SJSA1 (cell line): ENCODE results near the gene EDIL3. TPM values are rescaled to one million over a fixed set of nuclear protein-coding genes. Genes with fewer than 3 reads are reported as not detected.
"Not testable (repeated sequence)": the region's sequence is repeated elsewhere in the genome, so short reads cannot be mapped to it uniquely, and the experiment has no call there.

ENCODE experiments used
- DNase-seq, 2 experiments: peaks; one replicate each; pipeline ENCODE4 v3.0.0-alpha.2; 2015 to 2020; ENCODE audit warnings: low spot score in 2 of 2, low read depth in 1 of 2
- H3K27ac ChIP-seq: fragments of 250-450 bp; sonication (Bioruptor Pico); 2 replicates; pipeline ENCODE4 v1.5.1; 2020; ENCODE audit warnings: mild to moderate bottlenecking, moderate library complexity
- H3K27me3 ChIP-seq: fragments of 250-450 bp; sonication (Bioruptor Pico); replicated peaks from 2 replicates; pipeline ENCODE4 v1.5.1; 2020; ENCODE audit warnings: mild to moderate bottlenecking, moderate library complexity
- H3K36me3 ChIP-seq: fragments of 250-450 bp; sonication (Bioruptor Pico); 2 replicates; pipeline ENCODE4 v1.5.1; 2020; ENCODE audit warnings: mild to moderate bottlenecking
- H3K4me1 ChIP-seq: fragments of 250-450 bp; sonication (Bioruptor Pico); replicated peaks from 2 replicates; pipeline ENCODE4 v1.6.1; 2021; ENCODE audit warnings: mild to moderate bottlenecking
- H3K4me3 ChIP-seq: fragments of 250-450 bp; sonication (Bioruptor Pico); 2 replicates; pipeline ENCODE4 v1.5.1; 2020; ENCODE audit warnings: mild to moderate bottlenecking
- H3K9me3 ChIP-seq: fragments of 250-450 bp; sonication (Bioruptor Pico); replicated peaks from 2 replicates; pipeline ENCODE4 v1.5.1; 2020; ENCODE audit warnings: mild to moderate bottlenecking
- total RNA-seq: library from RNA; depleted of rRNA; stranded (reverse); fragments of >200 nt; shearing (Covaris generic); gene quantifications from 2 replicates; pipeline ENCODE4 v1.2.3, GENCODE V29; 2014

EDIL3 gene
- total RNA-seq, 1 experiment from 2014 or later = 465 TPM

- H3K27me3 ChIP-seq = no peaks in the 10 kb centered on the region
- peaks cover 54% of the 10 kb centered on the region for H3K36me3 ChIP-seq
- no peaks in the 10 kb centered on the region for H3K4me1 ChIP-seq
- no peak for DNase-seq
- no peak overlapping the region for H3K27ac ChIP-seq
- no peaks in the 10 kb centered on the region for H3K9me3 ChIP-seq
- H3K4me3 ChIP-seq = no peak overlapping the region
These were observed 325.0 kb downstream of the EDIL3 start for GRCh38 chr5:84059672-84060071.

- H3K27me3 ChIP-seq = no peaks in the 10 kb centered on the region
- peaks cover 45% of the 10 kb centered on the region for H3K36me3 ChIP-seq
- no peak overlapping the region for H3K4me3 ChIP-seq
- H3K4me1 ChIP-seq = no peaks in the 10 kb centered on the region
- no peak overlapping the region for H3K27ac ChIP-seq
- H3K9me3 ChIP-seq = no peaks in the 10 kb centered on the region
- DNase-seq = no peak
These were observed 326.1 kb downstream of the EDIL3 start for GRCh38 chr5:84058561-84058960.

GRCh38 chr5:84057211-84057610, 327.5 kb downstream of the EDIL3 start:
- H3K4me3 ChIP-seq = no peak overlapping the region
- no peak overlapping the region for H3K27ac ChIP-seq
- no peak for DNase-seq

GRCh38 chr5:84045964-84046363, 338.7 kb downstream of the EDIL3 start:
- DNase-seq = no peak
- Histone ChIP-seq H3K36me3 (peaks cover 8% of the 10 kb centered on the region; the same call in 1 of the 2 replicates), H3K4me3 (no peak overlapping the region), H3K9me3 (no peaks in the 10 kb centered on the region), H3K27me3 (no peaks in the 10 kb centered on the region), H3K4me1 (no peaks in the 10 kb centered on the region), H3K27ac (no peak overlapping the region)

More at GRCh38 chr5:84057211-84057610, 327.5 kb downstream of the EDIL3 start:
- Histone ChIP-seq H3K36me3 (peaks cover 31% of the 10 kb centered on the region), H3K27me3 (no peaks in the 10 kb centered on the region), H3K9me3 (no peaks in the 10 kb centered on the region), H3K4me1 (no peaks in the 10 kb centered on the region)

GRCh38 chr5:84036842-84037241, 347.8 kb downstream of the EDIL3 start:
- Histone ChIP-seq H3K27me3 (no peaks in the 10 kb centered on the region), H3K4me1 (peaks cover 8% of the 10 kb centered on the region), H3K36me3 (peaks cover 7% of the 10 kb centered on the region), H3K9me3 (no peaks in the 10 kb centered on the region), H3K4me3 (no peak overlapping the region), H3K27ac (no peak overlapping the region)
- no peak for DNase-seq

GRCh38 chr5:84032324-84032723, 352.4 kb downstream of the EDIL3 start:
- Histone ChIP-seq H3K27ac (no peak overlapping the region), H3K4me3 (no peak overlapping the region)
- DNase-seq = no peak

GRCh38 chr5:84028093-84028492, 356.6 kb downstream of the EDIL3 start:
- H3K9me3 ChIP-seq = no peaks in the 10 kb centered on the region
- no peak for DNase-seq
- H3K27me3 ChIP-seq = no peaks in the 10 kb centered on the region
- H3K27ac ChIP-seq = peak overlapping the region; percentile 19; the same call in 1 of the 2 replicates
- peaks cover 15% of the 10 kb centered on the region for H3K4me1 ChIP-seq
- no peak overlapping the region for H3K4me3 ChIP-seq
- H3K36me3 ChIP-seq = peaks cover 8% of the 10 kb centered on the region

More at GRCh38 chr5:84032324-84032723, 352.4 kb downstream of the EDIL3 start:
- peaks cover 15% of the 10 kb centered on the region for H3K4me1 ChIP-seq
- no peaks in the 10 kb centered on the region for H3K27me3 ChIP-seq
- peaks cover 8% of the 10 kb centered on the region for H3K36me3 ChIP-seq
- H3K9me3 ChIP-seq = no peaks in the 10 kb centered on the region

GRCh38 chr5:84018521-84018920, 366.2 kb downstream of the EDIL3 start:
- H3K27me3 ChIP-seq, H3K9me3 ChIP-seq, H3K36me3 ChIP-seq, H3K27ac ChIP-seq, H3K4me3 ChIP-seq, DNase-seq, H3K4me1 ChIP-seq: not testable (repeated sequence)

- H3K27ac ChIP-seq = no peak overlapping the region
- no peaks in the 10 kb centered on the region for H3K9me3 ChIP-seq
- no peaks in the 10 kb centered on the region for H3K4me1 ChIP-seq
- no peak overlapping the region for H3K4me3 ChIP-seq
- H3K36me3 ChIP-seq = peaks cover 2% of the 10 kb centered on the region
- no peak for DNase-seq
- no peaks in the 10 kb centered on the region for H3K27me3 ChIP-seq
These were observed 367.0 kb downstream of the EDIL3 start for GRCh38 chr5:84017523-84018172.

- no peaks in the 10 kb centered on the region for H3K9me3 ChIP-seq
- H3K4me1 ChIP-seq = no peaks in the 10 kb centered on the region
- H3K4me3 ChIP-seq = no peak overlapping the region
- no peak overlapping the region for H3K27ac ChIP-seq
- H3K36me3 ChIP-seq = peaks cover 2% of the 10 kb centered on the region
- DNase-seq = no peak
- H3K27me3 ChIP-seq = no peaks in the 10 kb centered on the region
These were observed 368.6 kb downstream of the EDIL3 start for GRCh38 chr5:84016085-84016484.

- Histone ChIP-seq H3K27me3 (no peaks in the 10 kb centered on the region), H3K36me3 (peaks cover 2% of the 10 kb centered on the region), H3K27ac (no peak overlapping the region), H3K9me3 (no peaks in the 10 kb centered on the region), H3K4me3 (no peak overlapping the region), H3K4me1 (no peaks in the 10 kb centered on the region)
- DNase-seq = no peak
These were observed 369.7 kb downstream of the EDIL3 start for GRCh38 chr5:84014966-84015365.

- no peaks in the 10 kb centered on the region for H3K9me3 ChIP-seq
- H3K4me1 ChIP-seq = peaks cover 9% of the 10 kb centered on the region
- no peak overlapping the region for H3K4me3 ChIP-seq
- no peak overlapping the region for H3K27ac ChIP-seq
- peak in 1 of 2 experiments; percentile 9 for DNase-seq
- no peaks in the 10 kb centered on the region for H3K36me3 ChIP-seq
- H3K27me3 ChIP-seq = no peaks in the 10 kb centered on the region
These were observed 390.9 kb downstream of the EDIL3 start for GRCh38 chr5:83993803-83994202.

- Histone ChIP-seq H3K36me3 (no peaks in the 10 kb centered on the region), H3K9me3 (no peaks in the 10 kb centered on the region), H3K4me3 (no peak overlapping the region), H3K4me1 (peaks cover 9% of the 10 kb centered on the region), H3K27me3 (no peaks in the 10 kb centered on the region), H3K27ac (no peak overlapping the region)
- no peak for DNase-seq
These were observed 393.0 kb downstream of the EDIL3 start for GRCh38 chr5:83991566-83992224.

GRCh38 chr5:83988293-83988685, 396.4 kb downstream of the EDIL3 start:
- DNase-seq = no peak
- Histone ChIP-seq H3K9me3 (no peaks in the 10 kb centered on the region), H3K4me3 (no peak overlapping the region), H3K36me3 (no peaks in the 10 kb centered on the region), H3K27me3 (no peaks in the 10 kb centered on the region), H3K27ac (no peak overlapping the region), H3K4me1 (peaks cover 5% of the 10 kb centered on the region)
